ENCODE results near the gene GRIK4. TPM values are rescaled to one million over a fixed set of nuclear protein-coding genes. Genes with fewer than 3 reads are reported as not detected.
"Not testable (repeated sequence)": the region's sequence is repeated elsewhere in the genome, so short reads cannot be mapped to it uniquely, and the experiment has no call there.

Gene GRIK4
- total RNA-seq, 1 donor from 2014 or later: 0.89 TPM

GRCh38 chr11:120578596-120579154 lies 67.1 kb downstream of the GRIK4 start:
- H3K4me1 Mint-ChIP-seq: no peaks in the 10 kb centered on the region
- no peak overlapping the region for H3K4me3 Mint-ChIP-seq
- no peak for DNase-seq (ENCODE audit: low read depth, low spot score)
- TF ChIP-seq CTCF (conservative IDR thresholded peaks at IDR 0.05): no peak
- H3K27me3 Mint-ChIP-seq (ENCODE audit: low read depth): peaks cover 18% of the 10 kb centered on the region
- H3K27ac Mint-ChIP-seq (ENCODE audit: unreplicated experiment): no peak overlapping the region
- H3K36me3 Mint-ChIP-seq (ENCODE audit: low read depth): no peaks in the 10 kb centered on the region
- peaks cover 7% of the 10 kb centered on the region for H3K9me3 Mint-ChIP-seq

GRCh38 chr11:120579611-120580031 lies 68.1 kb downstream of the GRIK4 start:
- Mint-ChIP-seq H3K27ac (ENCODE audit: unreplicated experiment) (no peak overlapping the region), H3K4me1 (no peaks in the 10 kb centered on the region), H3K4me3 (no peak overlapping the region), H3K36me3 (ENCODE audit: low read depth) (no peaks in the 10 kb centered on the region), H3K27me3 (ENCODE audit: low read depth) (peaks cover 18% of the 10 kb centered on the region), H3K9me3 (peaks cover 13% of the 10 kb centered on the region)
- TF ChIP-seq CTCF (conservative IDR thresholded peaks at IDR 0.05): no peak
- DNase-seq (ENCODE audit: low read depth, low spot score): no peak

GRCh38 chr11:120581313-120581712 lies 69.8 kb downstream of the GRIK4 start:
- Mint-ChIP-seq H3K4me3 (no peak overlapping the region), H3K27ac (ENCODE audit: unreplicated experiment) (no peak overlapping the region), H3K4me1 (no peaks in the 10 kb centered on the region), H3K9me3 (peaks cover 13% of the 10 kb centered on the region), H3K36me3 (ENCODE audit: low read depth) (no peaks in the 10 kb centered on the region), H3K27me3 (ENCODE audit: low read depth) (peaks cover 14% of the 10 kb centered on the region)
- no peak for DNase-seq (ENCODE audit: low read depth, low spot score)
- no peak for TF ChIP-seq CTCF (conservative IDR thresholded peaks at IDR 0.05)

GRCh38 chr11:120582535-120582934 lies 71.0 kb downstream of the GRIK4 start:
- not testable (repeated sequence) for DNase-seq (ENCODE audit: low read depth, low spot score); H3K27me3 Mint-ChIP-seq (ENCODE audit: low read depth); H3K36me3 Mint-ChIP-seq (ENCODE audit: low read depth); H3K4me3 Mint-ChIP-seq; H3K27ac Mint-ChIP-seq (ENCODE audit: unreplicated experiment); H3K4me1 Mint-ChIP-seq
- H3K9me3 Mint-ChIP-seq: peaks cover 13% of the 10 kb centered on the region

GRCh38 chr11:120586072-120586471 lies 74.5 kb downstream of the GRIK4 start:
- no peak for TF ChIP-seq CTCF (conservative IDR thresholded peaks at IDR 0.05)
- Mint-ChIP-seq H3K27me3 (ENCODE audit: low read depth) (peaks cover 5% of the 10 kb centered on the region), H3K4me1 (no peaks in the 10 kb centered on the region), H3K4me3 (no peak overlapping the region), H3K27ac (ENCODE audit: unreplicated experiment) (no peak overlapping the region), H3K9me3 (peaks cover 13% of the 10 kb centered on the region), H3K36me3 (ENCODE audit: low read depth) (no peaks in the 10 kb centered on the region)
- no peak for DNase-seq (ENCODE audit: low read depth, low spot score)

- peaks cover 6% of the 10 kb centered on the region for H3K27me3 Mint-ChIP-seq (ENCODE audit: low read depth)
- no peak overlapping the region for H3K4me3 Mint-ChIP-seq
- peaks cover 13% of the 10 kb centered on the region for H3K9me3 Mint-ChIP-seq
- no peak overlapping the region for H3K27ac Mint-ChIP-seq (ENCODE audit: unreplicated experiment)
- no peaks in the 10 kb centered on the region for H3K36me3 Mint-ChIP-seq (ENCODE audit: low read depth)
- no peak for DNase-seq (ENCODE audit: low read depth, low spot score)
- peaks cover 6% of the 10 kb centered on the region for H3K4me1 Mint-ChIP-seq
- no peak for TF ChIP-seq CTCF (conservative IDR thresholded peaks at IDR 0.05)
These were observed 75.2 kb downstream of the GRIK4 start for GRCh38 chr11:120586728-120587127.
